ENCODE results near the gene MVB12B. TPM values are rescaled to one million over a fixed set of nuclear protein-coding genes. Genes with fewer than 3 reads are reported as not detected.

The MVB12B gene
- total RNA-seq, 4 donors from 2014 or later: 10.2 to 25.7 (median 14.0) TPM

DNA sequence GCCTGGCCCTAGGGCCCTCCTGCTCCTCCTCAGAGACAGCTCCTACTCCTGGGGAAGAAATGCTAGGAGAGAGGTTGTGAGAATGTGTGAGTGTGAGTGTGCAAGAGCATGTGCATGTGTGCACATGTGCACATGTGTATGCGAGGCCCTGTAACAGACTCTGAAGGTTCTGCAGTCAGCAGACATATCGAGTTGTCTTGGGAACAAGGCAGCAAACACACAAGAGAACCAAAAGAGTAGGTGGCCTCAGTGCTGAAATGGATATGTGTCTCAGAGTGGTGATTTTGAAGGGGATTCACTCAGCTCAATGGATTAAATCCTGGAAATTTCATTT is 50.5 kb downstream of the MVB12B start:
- H3K9me3 ChIP-seq: no peaks in the 10 kb centered on the region
- H3K27ac ChIP-seq: no peak overlapping the region
- no peak overlapping the region for H3K4me3 ChIP-seq
- DNase-seq (ENCODE audit: low spot score in 2 of 2): no peak
- no peaks in the 10 kb centered on the region for H3K36me3 ChIP-seq
- H3K27me3 ChIP-seq: no peaks in the 10 kb centered on the region
- WGBS: 96% methylated on average over 2 of the region's 2 CpGs
- peaks cover 32% of the 10 kb centered on the region for H3K4me1 ChIP-seq
- TF ChIP-seq EP300 (IDR thresholded peaks at IDR 0.05): no peak
- no peak for TF ChIP-seq CTCF (IDR thresholded peaks at IDR 0.05)
- no peak for TF ChIP-seq POLR2A (IDR thresholded peaks at IDR 0.05)
- TF ChIP-seq POLR2AphosphoS5 (IDR thresholded peaks at IDR 0.05): no peak

DNA sequence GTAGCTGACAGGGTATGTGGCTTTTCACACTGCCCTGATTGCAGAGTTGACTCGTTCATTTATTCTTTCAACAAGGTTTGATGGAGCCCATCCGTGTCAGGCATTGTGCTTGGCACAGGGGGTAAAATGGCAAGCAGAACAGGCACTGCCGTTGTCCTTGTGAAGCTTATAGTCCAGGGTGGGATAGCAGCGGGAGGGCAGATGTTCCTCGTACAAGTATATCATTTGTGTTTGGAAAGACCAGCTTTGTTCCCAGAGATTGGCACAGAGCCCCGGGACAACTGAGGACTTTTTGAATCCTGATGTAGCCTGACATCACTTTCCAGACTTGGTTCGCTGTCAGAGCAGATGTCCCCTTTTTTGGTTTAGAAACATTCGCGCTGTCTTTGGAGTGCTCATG is 50.9 kb downstream of the MVB12B start:
- no peak for DNase-seq (ENCODE audit: low spot score in 2 of 2)
- Histone ChIP-seq H3K4me3 (no peak overlapping the region), H3K36me3 (no peaks in the 10 kb centered on the region), H3K27me3 (no peaks in the 10 kb centered on the region), H3K27ac (no peak overlapping the region), H3K9me3 (no peaks in the 10 kb centered on the region), H3K4me1 (peaks cover 32% of the 10 kb centered on the region)
- 88% methylated on average over 9 of the region's 9 CpGs for WGBS
- no peak for TF ChIP-seq POLR2A (IDR thresholded peaks at IDR 0.05)
- no peak for TF ChIP-seq POLR2AphosphoS5 (IDR thresholded peaks at IDR 0.05)
- TF ChIP-seq CTCF (IDR thresholded peaks at IDR 0.05): no peak
- TF ChIP-seq EP300 (IDR thresholded peaks at IDR 0.05): no peak

GRCh38 chr9:126378761-126379160 is 52.1 kb downstream of the MVB12B start:
- no peaks in the 10 kb centered on the region for H3K9me3 ChIP-seq
- DNase-seq (ENCODE audit: low spot score in 2 of 2): no peak
- TF ChIP-seq EP300 (IDR thresholded peaks at IDR 0.05) (no peak), POLR2AphosphoS5 (IDR thresholded peaks at IDR 0.05) (no peak), POLR2A (IDR thresholded peaks at IDR 0.05) (no peak), CTCF (IDR thresholded peaks at IDR 0.05) (no peak)
- H3K36me3 ChIP-seq: no peaks in the 10 kb centered on the region
- no peak overlapping the region for H3K4me3 ChIP-seq
- peaks cover 30% of the 10 kb centered on the region for H3K4me1 ChIP-seq
- no peaks in the 10 kb centered on the region for H3K27me3 ChIP-seq
- no peak overlapping the region for H3K27ac ChIP-seq
- WGBS: 76% methylated on average over 7 of the region's 7 CpGs

DNA sequence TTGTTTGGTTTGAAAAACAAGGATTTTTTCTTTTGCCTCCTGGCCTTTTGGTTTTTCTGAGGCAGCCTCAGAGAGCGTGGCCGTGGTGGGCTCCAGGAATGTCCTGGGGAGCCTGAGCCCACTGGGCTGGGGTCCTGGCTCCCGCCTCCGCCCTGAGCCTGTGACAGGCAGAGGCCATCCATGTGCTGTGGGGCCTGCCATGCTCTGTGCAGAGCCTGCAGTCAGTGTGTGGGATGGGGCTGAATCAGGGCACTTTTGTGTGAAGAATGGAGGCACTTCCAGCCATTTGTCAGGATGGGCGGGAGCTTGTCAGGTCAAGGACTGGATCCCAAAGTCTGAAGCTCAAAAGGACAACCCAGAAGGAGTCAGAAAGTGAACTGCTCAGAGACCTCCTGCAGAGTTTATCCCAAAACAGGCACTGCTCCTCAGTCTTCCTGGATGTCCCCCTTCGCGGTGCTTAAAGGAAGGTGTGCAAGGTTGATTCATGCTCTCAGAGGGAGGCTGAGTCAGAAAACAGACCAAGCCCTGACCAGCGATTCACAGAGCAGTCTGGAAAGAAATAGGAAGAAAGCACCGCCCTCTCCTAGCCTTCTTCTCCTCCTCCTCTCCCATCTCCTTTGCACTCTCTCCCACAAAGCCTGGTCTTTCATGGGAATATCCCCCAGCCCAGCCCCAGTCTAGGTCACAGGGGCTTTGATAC is 53.2 kb downstream of the MVB12B start:
- peaks cover 22% of the 10 kb centered on the region for H3K4me1 ChIP-seq
- 86% methylated on average over 9 of the region's 9 CpGs for WGBS
- TF ChIP-seq POLR2A (IDR thresholded peaks at IDR 0.05) (no peak), CTCF (IDR thresholded peaks at IDR 0.05) (no peak), POLR2AphosphoS5 (IDR thresholded peaks at IDR 0.05) (no peak), EP300 (IDR thresholded peaks at IDR 0.05) (no peak)
- H3K27ac ChIP-seq: no peak overlapping the region
- no peaks in the 10 kb centered on the region for H3K27me3 ChIP-seq
- no peaks in the 10 kb centered on the region for H3K9me3 ChIP-seq
- no peaks in the 10 kb centered on the region for H3K36me3 ChIP-seq
- no peak overlapping the region for H3K4me3 ChIP-seq
- DNase-seq (ENCODE audit: low spot score in 2 of 2): no peak

DNA sequence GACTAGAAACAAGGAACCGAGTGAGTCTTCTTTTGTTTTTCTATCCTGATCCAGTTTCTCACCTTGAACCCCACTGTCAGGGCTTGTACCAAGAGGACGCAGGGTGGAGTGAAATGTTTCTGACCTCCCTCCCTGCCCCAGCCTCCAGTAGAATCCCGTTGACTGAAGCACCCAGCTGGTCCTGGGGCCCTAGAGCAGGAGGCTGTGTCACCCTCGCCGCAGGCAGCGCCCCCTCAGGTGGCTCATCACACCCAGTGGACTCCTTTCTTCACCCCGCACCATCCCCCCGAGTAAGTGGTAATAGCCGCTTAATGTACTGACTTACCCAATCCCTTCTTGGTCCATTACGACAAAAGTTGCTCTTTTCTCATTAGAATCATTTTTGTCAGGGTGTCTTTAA is 53.8 kb downstream of the MVB12B start:
- no peaks in the 10 kb centered on the region for H3K9me3 ChIP-seq
- no peak overlapping the region for H3K27ac ChIP-seq
- 86% methylated on average over 10 of the region's 10 CpGs for WGBS

More for the DNA sequence above, 53.8 kb downstream of the MVB12B start:
- Histone ChIP-seq H3K4me3 (no peak overlapping the region), H3K36me3 (no peaks in the 10 kb centered on the region), H3K27me3 (no peaks in the 10 kb centered on the region), H3K4me1 (peaks cover 22% of the 10 kb centered on the region)
- TF ChIP-seq POLR2A (IDR thresholded peaks at IDR 0.05): no peak
- no peak for TF ChIP-seq CTCF (IDR thresholded peaks at IDR 0.05)
- TF ChIP-seq POLR2AphosphoS5 (IDR thresholded peaks at IDR 0.05): no peak
- TF ChIP-seq EP300 (IDR thresholded peaks at IDR 0.05): no peak
- DNase-seq (ENCODE audit: low spot score in 2 of 2): no peak
